H1 (cell line): ENCODE data around the gene ZNF273. TPM values are rescaled to one million over a fixed set of nuclear protein-coding genes. Genes with fewer than 3 reads are reported as not detected.

Experiments used
- CTCF ChIA-PET: fragments of 300-600 bp; sonication (Branson Sonifier 250); formaldehyde crosslinking; loops from one replicate; lab custom pipeline; 2021; ENCODE audit not compliant: partially characterized antibody; lab: Charles Lee
- POLR2A ChIA-PET: fragments of 300-600 bp; sonication (Branson Sonifier 250); formaldehyde crosslinking; loops from one replicate; lab custom pipeline; 2021; ENCODE audit warnings: inconsistent platforms; ENCODE audit not compliant: partially characterized antibody; lab: Charles Lee
- DNase-seq, 2 experiments: peaks; one replicate each; pipeline versions ENCODE4 v3.0.0 to v3.0.0-alpha.2; 2010 to 2022; ENCODE audit warnings: low spot score in 2 of 2, low read depth in 1 of 2, mixed read lengths in 1 of 2
- FAIRE-seq: peaks from 2 replicates; lab custom pipeline; 2011; peaks lifted over from hg19 to GRCh38; lab: Jason Lieb, UNC
- H2AFZ ChIP-seq: 2 replicates; pipeline ENCODE4 v1.8.1; 2012; ENCODE audit warnings: low read length, inconsistent platforms
- H2AK5ac ChIP-seq: 2 replicates; pipeline ENCODE4 v1.6.1; 2013; ENCODE audit warnings: low read depth, low read length
- H2BK120ac ChIP-seq: replicated peaks from 2 replicates; pipeline ENCODE3; 2013; ENCODE audit warnings: low read depth, low read length, inconsistent platforms
- H2BK12ac ChIP-seq: 2 replicates; pipeline ENCODE4 v1.6.1; 2013; ENCODE audit warnings: low read depth, low read length
- H2BK15ac ChIP-seq: 2 replicates; pipeline ENCODE4 v1.6.1; 2013; ENCODE audit warnings: low read length
- H2BK20ac ChIP-seq: 2 replicates; pipeline ENCODE4 v1.6.1; 2013; ENCODE audit warnings: low read length
- H2BK5ac ChIP-seq: 2 replicates; pipeline ENCODE4 v1.6.1; 2013; ENCODE audit warnings: low read depth, low read length
- H3K14ac ChIP-seq: 2 replicates; pipeline ENCODE4 v1.6.1; 2013; ENCODE audit warnings: inconsistent platforms; ENCODE audit not compliant: insufficient read length
- H3K18ac ChIP-seq: 2 replicates; pipeline ENCODE4 v1.6.1; 2013; ENCODE audit warnings: low read length; ENCODE audit errors: extremely low read depth
- H3K23ac ChIP-seq: 2 replicates; pipeline ENCODE4 v1.6.1; 2013; ENCODE audit warnings: inconsistent platforms; ENCODE audit not compliant: insufficient read length
- H3K23me2 ChIP-seq: 2 replicates; pipeline ENCODE4 v1.6.1; 2013; ENCODE audit warnings: low read depth, low read length
- H3K27ac ChIP-seq: 2 replicates; pipeline ENCODE4 v1.6.1; 2011; ENCODE audit warnings: low read depth, low read length, inconsistent platforms
- H3K27me3 ChIP-seq, 4 experiments: replicated peaks in 1 of 4; 1 replicate in 1 of 4; 2 replicates in 3 of 4; pipeline versions ENCODE4 v1.6.1 to v1.8.1; 2011 to 2013; ENCODE audit warnings: low read length in 3 of 4, mild to moderate bottlenecking in 3 of 4, inconsistent platforms in 2 of 4, mixed read lengths in 2 of 4, moderate library complexity in 1 of 4; ENCODE audit not compliant: control insufficient read depth in 3 of 4, insufficient read depth in 3 of 4; ENCODE audit errors: extremely low read depth in 1 of 4
- H3K36me3 ChIP-seq, 4 experiments: 2 replicates each; pipeline versions ENCODE4 v1.6.1 to v1.8.1; 2011 to 2013; ENCODE audit warnings: mild to moderate bottlenecking in 4 of 4, low read length in 3 of 4, moderate library complexity in 2 of 4, control low read depth in 1 of 4, inconsistent platforms in 1 of 4; ENCODE audit not compliant: insufficient read depth in 4 of 4, control insufficient read depth in 2 of 4
- H3K4ac ChIP-seq: replicated peaks from 2 replicates; pipeline ENCODE3; 2013; ENCODE audit warnings: low read length, low read depth, mixed read lengths, inconsistent platforms; ENCODE audit not compliant: insufficient read length
- H3K4me1 ChIP-seq, 4 experiments: replicated peaks in 1 of 4; 1 replicate in 1 of 4; 2 replicates in 3 of 4; pipeline versions ENCODE4 v1.6.1 to v1.8.1; 2011 to 2013; ENCODE audit warnings: low read length in 3 of 4, inconsistent platforms in 2 of 4, mixed read lengths in 1 of 4; ENCODE audit not compliant: insufficient read depth in 4 of 4, control insufficient read depth in 3 of 4
- H3K4me2 ChIP-seq, 2 experiments: 2 replicates each; pipeline versions ENCODE4 v1.6.1 to v1.8.1; 2011 to 2013; ENCODE audit warnings: low read depth in 2 of 2, low read length in 2 of 2, control low read depth in 1 of 2, inconsistent platforms in 1 of 2, mild to moderate bottlenecking in 1 of 2; ENCODE audit not compliant: insufficient read depth in 1 of 2
- H3K4me3 ChIP-seq, 4 experiments: fragments of 200-600, 300-600 bp in 1 of 4; sonication (generic), shearing (Covaris generic), sonication (Bioruptor Twin) in 1 of 4; 2 replicates each; pipeline versions ENCODE4 v1.5.1 to v1.8.1; 2011 to 2016; ENCODE audit warnings: low read length in 4 of 4, low read depth in 3 of 4, control low read depth in 2 of 4, inconsistent platforms in 2 of 4, mild to moderate bottlenecking in 2 of 4, mixed read lengths in 1 of 4, moderate library complexity in 1 of 4; ENCODE audit not compliant: insufficient read depth in 2 of 4; ENCODE audit errors: extremely low read depth in 1 of 4
- H3K56ac ChIP-seq: replicated peaks from 2 replicates; pipeline ENCODE3; 2013; ENCODE audit warnings: low read depth, mild to moderate bottlenecking, mixed read lengths, low read length, inconsistent platforms; ENCODE audit not compliant: insufficient read length
- H3K79me1 ChIP-seq: 2 replicates; pipeline ENCODE4 v1.6.1; 2013; ENCODE audit warnings: low read depth, low read length, control low read depth
- H3K79me2 ChIP-seq, 2 experiments: 2 replicates each; pipeline versions ENCODE4 v1.6.1 to v1.8.1; 2012 to 2013; ENCODE audit warnings: low read length in 2 of 2, mild to moderate bottlenecking in 2 of 2, inconsistent platforms in 1 of 2; ENCODE audit not compliant: insufficient read depth in 2 of 2, control insufficient read depth in 1 of 2
- H3K9ac ChIP-seq, 4 experiments: replicated peaks in 1 of 4; 1 replicate in 1 of 4; 2 replicates in 3 of 4; pipeline versions ENCODE4 v1.6.1 to v1.8.1; 2011 to 2013; ENCODE audit warnings: low read depth in 3 of 4, low read length in 3 of 4, control low read depth in 2 of 4, mild to moderate bottlenecking in 2 of 4, moderate library complexity in 2 of 4, inconsistent platforms in 1 of 4; ENCODE audit errors: extremely low read depth in 1 of 4
- H3K9me3 ChIP-seq, 2 experiments: 2 replicates each; pipeline versions ENCODE4 v1.6.1 to v1.8.1; 2012 to 2013; ENCODE audit warnings: mild to moderate bottlenecking in 2 of 2, moderate library complexity in 2 of 2, control low read depth in 1 of 2, inconsistent platforms in 1 of 2, low read depth in 1 of 2, low read length in 1 of 2, mixed read lengths in 1 of 2; ENCODE audit not compliant: insufficient read depth in 2 of 2
- H4K20me1 ChIP-seq, 2 experiments: replicated peaks in 1 of 2; 2 replicates each; pipeline versions ENCODE3 to v1.8.1; 2011 to 2013; ENCODE audit warnings: inconsistent platforms in 2 of 2, low read length in 2 of 2, mild to moderate bottlenecking in 1 of 2; ENCODE audit not compliant: insufficient read depth in 2 of 2, control insufficient read depth in 1 of 2
- H4K5ac ChIP-seq: 2 replicates; pipeline ENCODE4 v1.6.1; 2013; ENCODE audit warnings: low read length, low read depth, mixed read lengths, inconsistent platforms; ENCODE audit not compliant: insufficient read length
- H4K8ac ChIP-seq: 2 replicates; pipeline ENCODE4 v1.8.0; 2013; ENCODE audit warnings: mild to moderate bottlenecking, moderate library complexity, low read length, inconsistent platforms; ENCODE audit not compliant: insufficient read depth; ENCODE audit errors: extremely low read depth
- H4K91ac ChIP-seq: replicated peaks from 2 replicates; pipeline ENCODE3; 2013; ENCODE audit warnings: low read length, mixed read lengths, inconsistent platforms; ENCODE audit not compliant: insufficient read length
- RNF2 ChIP-seq: fragments of 200-900, 300-1000 bp; sonication (generic); IDR thresholded peaks from 2 replicates; pipeline ENCODE4 v1.7.1; 2016; ENCODE audit warnings: borderline replicate concordance, low read depth, mild to moderate bottlenecking, antibody characterized with exemption, low read length; ENCODE audit not compliant: poor library complexity, severe bottlenecking; ENCODE audit errors: missing control alignments
- WGBS, 2 experiments: shearing (Covaris generic) in 1 of 2; methylation state at CpG; one replicate each; pipeline versions ENCODE4 v1.1.6 to v1.1.7; 2013 to 2015; ENCODE audit warnings: low lambda C conversion rate in 2 of 2, mixed read lengths in 2 of 2, inconsistent platforms in 1 of 2, low coverage in 1 of 2, missing lambda C conversion rate in 1 of 2; ENCODE audit not compliant: insufficient replicate concordance in 2 of 2, insufficient coverage in 1 of 2, insufficient read length in 1 of 2; ENCODE audit errors: extremely low coverage in 1 of 2, missing lambda C conversion rate in 1 of 2; 5-methylcytosine and 5-hydroxymethylcytosine counted together
- polyA plus RNA-seq, 7 experiments: library from polyadenylated mRNA; depleted of rRNA in 3 of 7; stranded (reverse) in 5 of 7; unstranded in 2 of 7; fragments of >200 nt in 5 of 7; fragments of 200-250 nt in 2 of 7; gene quantifications; 1 replicate in 5 of 7; 2 replicates in 1 of 7; 4 replicates in 1 of 7; pipeline versions ENCODE4 v1.2.1 to v1.2.3, GENCODE V29; 2011 to 2013; ENCODE audit warnings: missing spikeins in 2 of 7, mixed read lengths in 2 of 7
- total RNA-seq: library from RNA; stranded (reverse); fragmentation: NEBNext Ultra II Directional; extraction: Animal tissue kit (Norgen Biotek cat#: 25700); gene quantifications from 2 replicates; pipeline ENCODE4 v1.2.1, GENCODE V29; 2021

Gene ZNF273
- total and polyA plus RNA-seq, 2 of the 8 experiments (the other 6 are each of a cell fraction or from before 2014, with no cell fraction given) = 6.2 to 23.2 TPM

- Histone ChIP-seq H3K79me2 (peaks cover 13 to 82% of the 10 kb centered on the region in 2 experiments), H2BK5ac (no peak overlapping the region), H4K91ac (no peak overlapping the region)
- no peak for TF ChIP-seq RNF2
- TF ChIP-seq, all 59 proteins: peak for 0
- Histone ChIP-seq H2BK15ac (no peak overlapping the region), H3K4ac (no peak overlapping the region), H3K56ac (no peak overlapping the region), H2BK120ac (no peak overlapping the region), H2BK20ac (no peak overlapping the region), H3K9me3 (peaks cover 5 to 7% of the 10 kb centered on the region in 2 experiments; a peak in 2 of 4 replicates), H3K18ac (no peak overlapping the region), H4K5ac (no peak overlapping the region), H3K4me2 (no peak overlapping the region), H3K9ac (no peak overlapping the region), H2AFZ (no peak overlapping the region), H3K79me1 (no peaks in the 10 kb centered on the region; the same call in 1 of the 2 replicates), H3K23ac (no peak overlapping the region), H2AK5ac (no peak overlapping the region), H3K4me3 (no peak overlapping the region), H3K4me1 (no peaks in the 10 kb centered on the region), H3K36me3 (peaks cover 0 to 36% (median 6%) of the 10 kb centered on the region in 4 experiments; a peak in 5 of 8 replicates), H3K27me3 (no peaks in the 10 kb centered on the region), H2BK12ac (no peak overlapping the region), H3K14ac (no peak overlapping the region), H4K8ac (no peak overlapping the region), H4K20me1 (peaks cover 0 to 3% of the 10 kb centered on the region in 2 experiments), H3K23me2 (no peaks in the 10 kb centered on the region), H3K27ac (no peak overlapping the region)
- DNase-seq (no peak), FAIRE-seq (no peak)
- POLR2A ChIA-PET = interaction anchor here (1.0 to 1.3 kb wide), 2 partner anchors 8 to 11 kb away, joined by 3 to 5 read pairs; partner anchors contain the start of gene ZNF273
- CTCF ChIA-PET = interaction anchor here (0.6 to 1.0 kb wide), 3 partner anchors 10 to 1176 kb away, joined by 3 to 4 read pairs (median 4); partner anchors contain the start of gene ZNF273
- 98% methylated on average over 3 of the region's 3 CpGs; no CpG with 5 or more reads in 1 of the 2 experiments for WGBS, 2 experiments
Observed at GRCh38 chr7:64914557-64914956, 11.5 kb downstream of the ZNF273 start.
